ENCODE data around the gene HABP4. TPM values are rescaled to one million over a fixed set of nuclear protein-coding genes. Genes with fewer than 3 reads are reported as not detected.

The HABP4 gene
- total RNA-seq, 4 donors from 2014 or later: 18.4 to 24.1 (median 20.8) TPM

GRCh38 chr9:96524045-96524444 is 74.1 kb downstream of the HABP4 start:
- Histone ChIP-seq H3K27ac (peak overlapping the region; percentile 2 to 64 (median 61)), H3K9me3 (no peaks in the 10 kb centered on the region), H3K36me3 (no peaks in the 10 kb centered on the region), H3K4me3 (replicated peaks in 1 of 3) (no peak overlapping the region), H3K4me1 (peaks cover 10 to 32% of the 10 kb centered on the region in 2 donors), H3K27me3 (no peaks in the 10 kb centered on the region)
- peak; percentile 24 to 32 for DNase-seq
- intact Hi-C loops (cut with DNase I): no loop called here
- 94% methylated on average over 7 of the region's 7 CpGs for WGBS, 2 donors
- TF ChIP-seq POLR2A (IDR thresholded peaks at IDR 0.05): no peak
- TF ChIP-seq, protein P1, sequence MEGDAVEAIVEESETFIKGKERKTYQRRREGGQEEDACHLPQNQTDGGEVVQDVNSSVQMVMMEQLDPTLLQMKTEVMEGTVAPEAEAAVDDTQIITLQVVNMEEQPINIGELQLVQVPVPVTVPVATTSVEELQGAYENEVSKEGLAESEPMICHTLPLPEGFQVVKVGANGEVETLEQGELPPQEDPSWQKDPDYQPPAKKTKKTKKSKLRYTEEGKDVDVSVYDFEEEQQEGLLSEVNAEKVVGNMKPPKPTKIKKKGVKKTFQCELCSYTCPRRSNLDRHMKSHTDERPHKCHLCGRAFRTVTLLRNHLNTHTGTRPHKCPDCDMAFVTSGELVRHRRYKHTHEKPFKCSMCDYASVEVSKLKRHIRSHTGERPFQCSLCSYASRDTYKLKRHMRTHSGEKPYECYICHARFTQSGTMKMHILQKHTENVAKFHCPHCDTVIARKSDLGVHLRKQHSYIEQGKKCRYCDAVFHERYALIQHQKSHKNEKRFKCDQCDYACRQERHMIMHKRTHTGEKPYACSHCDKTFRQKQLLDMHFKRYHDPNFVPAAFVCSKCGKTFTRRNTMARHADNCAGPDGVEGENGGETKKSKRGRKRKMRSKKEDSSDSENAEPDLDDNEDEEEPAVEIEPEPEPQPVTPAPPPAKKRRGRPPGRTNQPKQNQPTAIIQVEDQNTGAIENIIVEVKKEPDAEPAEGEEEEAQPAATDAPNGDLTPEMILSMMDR (IDR thresholded peaks at IDR 0.05): no peak

DNA sequence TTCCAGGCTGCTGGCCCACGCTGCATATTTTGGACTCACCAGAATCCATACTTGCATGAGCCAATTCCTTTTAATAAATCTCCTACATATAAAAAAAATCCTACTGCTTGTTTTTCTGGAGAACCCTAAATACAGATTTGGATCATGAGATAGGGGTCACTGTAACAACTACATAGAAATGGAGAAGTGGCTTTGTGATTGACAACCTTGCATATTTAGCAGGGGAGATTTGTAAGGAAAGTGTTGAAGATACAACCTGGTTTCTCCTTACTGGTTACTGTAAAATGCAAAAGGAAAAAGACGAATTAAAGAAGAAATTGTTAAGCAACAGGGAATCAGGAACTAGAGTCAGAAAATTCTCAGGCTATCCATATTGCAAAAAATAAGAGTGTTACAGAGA is 74.8 kb downstream of the HABP4 start:
- TF ChIP-seq POLR2A (IDR thresholded peaks at IDR 0.05): no peak
- TF ChIP-seq, protein P1 (IDR thresholded peaks at IDR 0.05): no peak
- H3K36me3 ChIP-seq: no peaks in the 10 kb centered on the region
- intact Hi-C loops (cut with DNase I): no loop called here
- WGBS, 2 donors: 91 to 93% methylated on average over 2 of the region's 2 CpGs
- H3K27me3 ChIP-seq: no peaks in the 10 kb centered on the region
- H3K4me1 ChIP-seq: peaks cover 10 to 30% of the 10 kb centered on the region in 2 donors
- H3K9me3 ChIP-seq: no peaks in the 10 kb centered on the region
- no peak for DNase-seq
- H3K27ac ChIP-seq: peak overlapping the region in 1 of 3 donors; percentile 64
- H3K4me3 ChIP-seq (replicated peaks in 1 of 3): no peak overlapping the region

- TF ChIP-seq POLR2A (IDR thresholded peaks at IDR 0.05): no peak
- TF ChIP-seq, protein P1 (IDR thresholded peaks at IDR 0.05): no peak
- DNase-seq: no peak
- H3K4me3 ChIP-seq (replicated peaks in 1 of 3): no peak overlapping the region
- no peaks in the 10 kb centered on the region for H3K4me1 ChIP-seq
- H3K27me3 ChIP-seq: no peaks in the 10 kb centered on the region
- H3K27ac ChIP-seq: no peak overlapping the region
- H3K9me3 ChIP-seq: no peaks in the 10 kb centered on the region
- no peaks in the 10 kb centered on the region for H3K36me3 ChIP-seq
- intact Hi-C loops (cut with DNase I): no loop called here
These were observed 82.2 kb downstream of the HABP4 start for GRCh38 chr9:96532173-96532572.

DNA sequence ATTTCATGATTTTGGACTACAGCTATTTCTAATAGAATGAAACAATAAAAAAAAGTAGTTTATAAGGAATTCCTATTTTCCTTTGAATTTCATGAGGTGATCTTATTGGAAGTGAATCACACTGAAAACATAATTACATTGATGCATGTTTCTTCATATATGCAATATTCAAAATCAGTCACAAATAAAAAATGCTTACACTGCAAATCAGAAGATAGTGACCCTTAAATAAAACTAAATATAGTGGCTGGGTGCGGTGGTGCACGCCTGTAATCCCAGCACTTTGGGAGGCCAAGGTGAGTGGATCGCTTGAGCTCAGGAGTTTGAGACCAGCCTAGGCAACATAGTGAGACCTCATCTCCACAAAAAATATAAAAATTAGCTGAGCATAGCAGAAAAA is 90.1 kb downstream of the HABP4 start:
- no peaks in the 10 kb centered on the region for H3K9me3 ChIP-seq
- intact Hi-C loops (cut with DNase I): no loop called here
- H3K4me1 ChIP-seq: no peaks in the 10 kb centered on the region
- no peak overlapping the region for H3K4me3 ChIP-seq (replicated peaks in 1 of 3)
- no peaks in the 10 kb centered on the region for H3K27me3 ChIP-seq
- DNase-seq: no peak
- WGBS, 2 donors: 95 to 96% methylated on average over 3 of the region's 3 CpGs
- peaks cover 0 to 4% of the 10 kb centered on the region in 2 donors for H3K36me3 ChIP-seq
- H3K27ac ChIP-seq: no peak overlapping the region
- TF ChIP-seq, protein P1 (IDR thresholded peaks at IDR 0.05): no peak
- TF ChIP-seq POLR2A (IDR thresholded peaks at IDR 0.05): no peak

Other genes with a start within 250 kb of the HABP4 start
- gene HSD17B3, start 148.0 kb upstream of the HABP4 start, total RNA-seq: 1 to 10 TPM in 3 of 4 donors, not detected in 1; 2.0 to 6.0 (median 2.2) TPM
- 10 to 100 TPM; 39.1 to 53.3 (median 46.1) TPM for gene SLC35D2, start 66.5 kb upstream of the HABP4 start, total RNA-seq
- gene ZNF367, start 31.8 kb upstream of the HABP4 start, total RNA-seq: 1 to 10 TPM; 1.2 to 1.8 (median 1.7) TPM
- 10 to 100 TPM; 39.7 to 87.4 (median 56.3) TPM for gene CDC14B, start 169.7 kb downstream of the HABP4 start, total RNA-seq
- gene PRXL2C, start 205.1 kb downstream of the HABP4 start, total RNA-seq: 10 to 100 TPM; 16.7 to 25.6 (median 22.5) TPM